Measurements from ENCODE around the gene SMTNL1.
A peak's percentile ranks its signal among the peaks of the same experiment; 100 is the strongest.

Gene SMTNL1

DNA sequence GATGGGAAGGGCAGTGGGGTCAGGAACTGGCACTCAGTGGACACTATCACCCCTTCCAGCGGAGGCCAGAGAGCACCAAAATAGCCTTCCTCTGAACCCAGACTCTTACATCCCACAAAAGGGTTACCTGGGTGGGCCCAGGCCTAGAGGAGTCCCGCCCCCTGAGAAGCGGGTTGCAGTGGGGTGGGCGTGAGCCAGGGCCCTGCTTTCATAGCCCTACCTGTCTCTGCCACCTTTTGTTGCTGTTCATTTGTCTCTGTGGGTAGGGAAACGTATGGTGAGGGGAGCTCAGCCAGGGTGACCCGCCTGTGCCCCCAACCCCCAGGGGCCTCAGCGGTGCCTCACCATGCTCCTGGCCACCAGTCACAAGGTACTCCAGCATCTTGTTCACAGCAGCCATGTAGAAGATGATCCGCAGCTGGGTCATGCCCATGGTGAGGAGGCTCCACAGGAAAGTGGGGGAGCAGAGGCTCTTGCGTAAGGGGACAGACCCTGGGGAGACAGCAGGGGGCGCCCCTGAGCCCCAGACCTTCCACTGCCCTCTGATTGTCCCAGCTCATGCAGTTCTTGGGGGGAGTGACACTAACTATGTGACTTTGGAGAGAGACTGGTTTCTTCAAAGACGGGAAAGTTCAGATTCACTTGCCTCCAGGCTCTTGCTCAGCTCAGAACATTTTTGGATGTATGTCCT lies 45.9 kb upstream of the SMTNL1 start:
- peak; percentile 73 for TF ChIP-seq CTCF (IDR thresholded peaks at IDR 0.05; ENCODE audit: low read length)
- no peak for TF ChIP-seq EZH2 (optimal IDR thresholded peaks at IDR 0.05; ENCODE audit: low read depth, low read length)
- no peak for TF ChIP-seq EZH2phosphoT487 (IDR thresholded peaks at IDR 0.05; ENCODE audit: low read length)
- H4K20me1 ChIP-seq (ENCODE audit: insufficient read depth, low read length): no peaks in the 10 kb centered on the region
- DNase-seq: no peak
- no peak overlapping the region for H2AFZ ChIP-seq (ENCODE audit: low read length)
- no peak overlapping the region for H3K27ac ChIP-seq (ENCODE audit: low read length)
- no peak overlapping the region for H3K4me2 ChIP-seq (ENCODE audit: low read depth, low read length)
- H3K4me3 ChIP-seq (ENCODE audit: low read length): no peak overlapping the region
- H3K4me1 ChIP-seq (ENCODE audit: low read length): peaks cover 20% of the 10 kb centered on the region; the same call in 1 of the 2 replicates
- H3K9me3 ChIP-seq (replicated peaks; ENCODE audit: insufficient read depth, low read length): no peaks in the 10 kb centered on the region
- H3K9ac ChIP-seq (ENCODE audit: low read length): no peak overlapping the region
- H3K9me2 ChIP-seq (replicated peaks; ENCODE audit: insufficient read depth, low read length): no peaks in the 10 kb centered on the region
- H3K27me3 ChIP-seq (replicated peaks; ENCODE audit: insufficient read depth, low read length): no peaks in the 10 kb centered on the region
- no peaks in the 10 kb centered on the region for H3K36me3 ChIP-seq (replicated peaks; ENCODE audit: insufficient read depth, low read length)
- H3F3A ChIP-seq (ENCODE audit: insufficient read depth, low read length): no peaks in the 10 kb centered on the region
- no peaks in the 10 kb centered on the region for H3K79me2 ChIP-seq (ENCODE audit: low read length)

GRCh38 chr11:57493507-57494503 lies 43.6 kb upstream of the SMTNL1 start:
- H3K79me2 ChIP-seq (ENCODE audit: low read length): no peaks in the 10 kb centered on the region
- no peak overlapping the region for H3K4me3 ChIP-seq (ENCODE audit: low read length)
- peak; percentile 65 for DNase-seq
- H3K4me2 ChIP-seq (ENCODE audit: low read depth, low read length): no peak overlapping the region
- H3K9ac ChIP-seq (ENCODE audit: low read length): peak overlapping the region; percentile 36; the same call in 1 of the 2 replicates
- TF ChIP-seq CTCF (IDR thresholded peaks at IDR 0.05; ENCODE audit: low read length) (peak; percentile 94), EZH2phosphoT487 (IDR thresholded peaks at IDR 0.05; ENCODE audit: low read length) (no peak)
- H3K4me1 ChIP-seq (ENCODE audit: low read length): peaks cover 10% of the 10 kb centered on the region; the same call in 1 of the 2 replicates
- H4K20me1 ChIP-seq (ENCODE audit: insufficient read depth, low read length): no peaks in the 10 kb centered on the region
- no peaks in the 10 kb centered on the region for H3K9me3 ChIP-seq (replicated peaks; ENCODE audit: insufficient read depth, low read length)
- peak overlapping the region; percentile 32 for H2AFZ ChIP-seq (ENCODE audit: low read length)
- H3F3A ChIP-seq (ENCODE audit: insufficient read depth, low read length): no peaks in the 10 kb centered on the region
- peak overlapping the region; percentile 35; the same call in 1 of the 2 replicates for H3K27ac ChIP-seq (ENCODE audit: low read length)
- H3K27me3 ChIP-seq (replicated peaks; ENCODE audit: insufficient read depth, low read length): no peaks in the 10 kb centered on the region
- no peaks in the 10 kb centered on the region for H3K9me2 ChIP-seq (replicated peaks; ENCODE audit: insufficient read depth, low read length)
- no peaks in the 10 kb centered on the region for H3K36me3 ChIP-seq (replicated peaks; ENCODE audit: insufficient read depth, low read length)

DNA sequence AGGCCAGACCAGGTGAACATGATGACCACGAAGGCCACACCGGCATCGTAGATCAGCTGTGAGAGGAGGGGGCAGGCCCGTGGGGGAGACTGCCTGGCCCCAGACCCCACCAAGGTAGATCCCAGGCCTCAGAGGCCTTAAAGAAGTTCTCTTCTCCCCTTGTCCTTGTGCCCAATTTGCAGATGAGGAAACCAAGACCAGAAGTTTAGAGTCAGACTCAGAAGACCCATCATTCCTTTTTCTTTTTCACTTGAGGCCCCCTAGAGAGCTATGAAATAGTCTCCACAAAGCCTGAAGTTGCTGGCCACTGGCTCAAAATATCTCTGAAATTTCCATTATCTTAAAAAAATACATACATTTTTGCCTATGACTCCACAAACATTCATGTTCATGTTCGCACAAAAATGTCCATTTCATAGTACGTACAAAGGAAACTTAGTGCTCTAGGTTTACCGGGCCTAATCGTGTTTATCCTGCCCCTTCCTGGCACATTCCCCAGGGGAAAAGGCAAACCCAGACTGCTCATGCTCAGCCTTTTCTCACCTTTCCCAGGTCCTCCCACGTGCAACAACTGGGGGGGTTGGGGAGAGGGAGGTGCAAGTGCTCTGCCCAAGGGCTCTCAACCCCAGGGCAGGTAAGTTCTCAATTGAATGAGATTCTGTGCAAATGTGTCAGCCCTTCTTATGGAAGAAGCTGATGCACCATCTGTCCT lies 41.1 kb upstream of the SMTNL1 start:
- H4K20me1 ChIP-seq (ENCODE audit: insufficient read depth, low read length): no peaks in the 10 kb centered on the region
- no peak overlapping the region for H3K9ac ChIP-seq (ENCODE audit: low read length)
- H3F3A ChIP-seq (ENCODE audit: insufficient read depth, low read length): no peaks in the 10 kb centered on the region
- H3K9me3 ChIP-seq (replicated peaks; ENCODE audit: insufficient read depth, low read length): no peaks in the 10 kb centered on the region
- peaks cover 10% of the 10 kb centered on the region; the same call in 1 of the 2 replicates for H3K4me1 ChIP-seq (ENCODE audit: low read length)
- no peak overlapping the region for H3K27ac ChIP-seq (ENCODE audit: low read length)
- no peaks in the 10 kb centered on the region for H3K27me3 ChIP-seq (replicated peaks; ENCODE audit: insufficient read depth, low read length)
- no peak overlapping the region for H3K4me3 ChIP-seq (ENCODE audit: low read length)
- no peak overlapping the region for H2AFZ ChIP-seq (ENCODE audit: low read length)
- no peaks in the 10 kb centered on the region for H3K79me2 ChIP-seq (ENCODE audit: low read length)
- no peak overlapping the region for H3K4me2 ChIP-seq (ENCODE audit: low read depth, low read length)
- no peak for DNase-seq
- TF ChIP-seq CTCF (IDR thresholded peaks at IDR 0.05; ENCODE audit: low read length) (no peak), EZH2phosphoT487 (IDR thresholded peaks at IDR 0.05; ENCODE audit: low read length) (no peak), EZH2 (optimal IDR thresholded peaks at IDR 0.05; ENCODE audit: low read depth, low read length) (no peak)
- H3K9me2 ChIP-seq (replicated peaks; ENCODE audit: insufficient read depth, low read length): no peaks in the 10 kb centered on the region
- no peaks in the 10 kb centered on the region for H3K36me3 ChIP-seq (replicated peaks; ENCODE audit: insufficient read depth, low read length)

All from MM.1S (cell line).